NCI-H69 (cell line): ENCODE results near the gene VAV3.
"Not testable (repeated sequence)": the region's sequence is repeated elsewhere in the genome, so short reads cannot be mapped to it uniquely, and the experiment has no call there.

Experiments
- DNase-seq: peaks from one replicate; lab custom pipeline; 2025; lab: John Stamatoyannopoulos, UW

The VAV3 gene

GRCh38 chr1:107739201-107739600 is 225.8 kb downstream of the VAV3 start:
- no peak for DNase-seq

- DNase-seq: not testable (repeated sequence)
These were observed 231.6 kb downstream of the VAV3 start for GRCh38 chr1:107733401-107733800.

GRCh38 chr1:107727866-107728265 is 237.1 kb downstream of the VAV3 start:
- no peak for DNase-seq

- no peak for DNase-seq
These were observed 238.1 kb downstream of the VAV3 start for GRCh38 chr1:107726860-107727259.

GRCh38 chr1:107724648-107725047 is 240.3 kb downstream of the VAV3 start:
- no peak for DNase-seq

GRCh38 chr1:107720210-107720609 is 244.8 kb downstream of the VAV3 start:
- not testable (repeated sequence) for DNase-seq

- no peak for DNase-seq
These were observed 255.0 kb downstream of the VAV3 start for GRCh38 chr1:107710005-107710404.

- no peak for DNase-seq
These were observed 257.9 kb downstream of the VAV3 start for GRCh38 chr1:107707111-107707510.

- no peak for DNase-seq
These were observed 258.8 kb downstream of the VAV3 start for GRCh38 chr1:107706182-107706581.

GRCh38 chr1:107704911-107705310 is 260.1 kb downstream of the VAV3 start:
- DNase-seq: no peak

- DNase-seq: no peak
These were observed 261.9 kb downstream of the VAV3 start for GRCh38 chr1:107702946-107703571.

- DNase-seq: not testable (repeated sequence)
These were observed 264.3 kb downstream of the VAV3 start for GRCh38 chr1:107700651-107701050.

GRCh38 chr1:107698161-107698560 is 266.8 kb downstream of the VAV3 start:
- DNase-seq: peak; percentile 7

GRCh38 chr1:107695341-107695740 is 269.6 kb downstream of the VAV3 start:
- no peak for DNase-seq

GRCh38 chr1:107692580-107693345 is 272.2 kb downstream of the VAV3 start:
- DNase-seq: peak; percentile 23

GRCh38 chr1:107691540-107691939 is 273.4 kb downstream of the VAV3 start:
- no peak for DNase-seq

- no peak for DNase-seq
These were observed 274.5 kb downstream of the VAV3 start for GRCh38 chr1:107690491-107690890.

GRCh38 chr1:107689733-107690132 is 275.2 kb downstream of the VAV3 start:
- DNase-seq: no peak

- peak; percentile 41 for DNase-seq
These were observed 275.8 kb downstream of the VAV3 start for GRCh38 chr1:107689159-107689558.

GRCh38 chr1:107687849-107688753 is 276.9 kb downstream of the VAV3 start:
- peak; percentile 22 for DNase-seq

- peak; percentile 73 for DNase-seq
These were observed 281.3 kb downstream of the VAV3 start for GRCh38 chr1:107683683-107684082.

- DNase-seq: peak; percentile 97
These were observed 281.8 kb downstream of the VAV3 start for GRCh38 chr1:107683191-107683657.
